GM12878 (cell line): ENCODE data around the gene LRSAM1. TPM values are rescaled to one million over a fixed set of nuclear protein-coding genes. Genes with fewer than 3 reads are reported as not detected.

Source experiments
- ATAC-seq: fragments of 200-7000 bp; cut with Tn5 transposase; 3 replicates; pipeline ENCODE4 v1.9.1; 2020; ENCODE audit warnings: mild to moderate bottlenecking, moderate library complexity
- BruUV-seq: library from RNA; stranded (reverse); fragments of 400-500 nt; replicated peaks from 2 replicates; lab custom pipeline; 2021; lab: Mats Ljungman, UMichigan
- CTCF ChIA-PET: fragments of 300-600 bp; sonication (Branson Sonifier 250); formaldehyde crosslinking; extraction: SDS; loops from one replicate; lab custom pipeline; 2021; ENCODE audit warnings: inconsistent platforms; lab: Yijun Ruan, JAX
- POLR2A ChIA-PET: fragments of 350-600 bp; formaldehyde crosslinking; extraction: SDS; loops from one replicate; lab custom pipeline; 2021; ENCODE audit warnings: inconsistent platforms; lab: Charles Lee
- RAD21 ChIA-PET: fragments of 300-600 bp; sonication (Branson Sonifier 250); formaldehyde crosslinking; loops from one replicate; lab custom pipeline; 2023; ENCODE audit warnings: antibody characterized with exemption; ENCODE audit not compliant: unreplicated experiment; lab: Charles Lee
- SMC1A ChIA-PET: fragments of 300-600 bp; sonication (Branson Sonifier 250); formaldehyde crosslinking; loops from one replicate; lab custom pipeline; 2023; ENCODE audit not compliant: unreplicated experiment, uncharacterized antibody; lab: Charles Lee
- DNase-seq: peaks from one replicate; pipeline ENCODE4 v3.0.0-alpha.2; 2011; ENCODE audit warnings: low read depth, low spot score
- FAIRE-seq: peaks from 3 replicates; lab custom pipeline; 2011; peaks lifted over from hg19 to GRCh38; lab: Jason Lieb, UNC
- H2AFZ ChIP-seq: 2 replicates; pipeline ENCODE4 v1.6.0; 2011; ENCODE audit warnings: low read depth, low read length, control low read depth; ENCODE audit not compliant: control insufficient read depth
- H3K27ac ChIP-seq: 2 replicates; pipeline ENCODE4 v1.5.1; 2011; ENCODE audit warnings: control low read depth; ENCODE audit not compliant: control insufficient read depth, insufficient read depth
- H3K27me3 ChIP-seq, 2 experiments: replicated peaks in 1 of 2; 2 replicates each; pipeline versions ENCODE4 v1.6.0 to v1.6.1; 2011; ENCODE audit warnings: low read length in 1 of 2; ENCODE audit not compliant: control insufficient read depth in 2 of 2, insufficient read depth in 2 of 2
- H3K36me3 ChIP-seq, 2 experiments: 2 replicates each; pipeline ENCODE4 v1.5.1; 2011; ENCODE audit warnings: low read length in 1 of 2; ENCODE audit not compliant: control insufficient read depth in 2 of 2, insufficient read depth in 2 of 2
- H3K4me1 ChIP-seq: 2 replicates; pipeline ENCODE4 v1.6.1; 2011; ENCODE audit warnings: mild to moderate bottlenecking, low read length, moderate library complexity, mixed read lengths; ENCODE audit not compliant: control insufficient read depth, insufficient read depth
- H3K4me2 ChIP-seq: 2 replicates; pipeline ENCODE4 v1.6.0; 2011; ENCODE audit warnings: control low read depth; ENCODE audit not compliant: control insufficient read depth, insufficient read depth
- H3K4me3 ChIP-seq: fragments of 200-600 bp; sonication (generic); 2 replicates; pipeline ENCODE4 v1.5.1; 2016
- H3K79me2 ChIP-seq: 2 replicates; pipeline ENCODE4 v1.6.0; 2011; ENCODE audit warnings: low read length; ENCODE audit not compliant: control insufficient read depth, insufficient read depth
- H3K9ac ChIP-seq: 2 replicates; pipeline ENCODE4 v1.8.0; 2011; ENCODE audit warnings: low read length, control low read depth, mixed read lengths; ENCODE audit not compliant: control insufficient read depth, insufficient read depth
- H3K9me3 ChIP-seq: replicated peaks from 3 replicates; pipeline ENCODE4 v1.5.1; 2011; ENCODE audit warnings: mild to moderate bottlenecking, low read length; ENCODE audit not compliant: control insufficient read depth, insufficient read depth
- H4K20me1 ChIP-seq: 2 replicates; pipeline ENCODE4 v1.6.0; 2011; ENCODE audit not compliant: control insufficient read depth, insufficient read depth
- BCL11A ChIP-seq: IDR thresholded peaks from 2 replicates; pipeline ENCODE4 v1.6.1; 2011; ENCODE audit warnings: low read depth, low read length
- BMI1 ChIP-seq: fragments of 450-650 bp; IDR thresholded peaks from 2 replicates; pipeline ENCODE4 v1.6.1; 2016; ENCODE audit warnings: mild to moderate bottlenecking, moderate library complexity, borderline replicate concordance
- CBFB ChIP-seq: IDR thresholded peaks from 2 replicates; pipeline ENCODE4 v1.6.1; 2016; ENCODE audit warnings: antibody characterized with exemption, low read depth
- FOS ChIP-seq: IDR thresholded peaks from 3 replicates; pipeline ENCODE4 v1.6.1; 2011; ENCODE audit warnings: borderline replicate concordance; ENCODE audit not compliant: insufficient read length; ENCODE audit errors: extremely low read depth
- JUND ChIP-seq: IDR thresholded peaks from 2 replicates; pipeline ENCODE4 v1.6.1; 2012; ENCODE audit warnings: low read depth, mild to moderate bottlenecking, low read length, improper control_type of control experiment, moderate library complexity
- KLF5 ChIP-seq: fragments of 450-650 bp; IDR thresholded peaks from 2 replicates; pipeline ENCODE4 v1.6.1; 2014; ENCODE audit warnings: mild to moderate bottlenecking; ENCODE audit not compliant: partially characterized antibody
- NFIC ChIP-seq: IDR thresholded peaks from 2 replicates; pipeline ENCODE4 v1.6.1; 2012; ENCODE audit warnings: low read depth, mild to moderate bottlenecking, inconsistent platforms, low read length, moderate library complexity
- NR2F1 ChIP-seq: fragments of 450-650 bp; conservative IDR thresholded peaks from 2 replicates; pipeline ENCODE4 v1.6.1; 2017; ENCODE audit warnings: mild to moderate bottlenecking
- SRF ChIP-seq, 2 experiments: IDR thresholded peaks; 2 replicates each; pipeline ENCODE4 v1.6.1; 2011; ENCODE audit warnings: low read depth in 2 of 2, low read length in 2 of 2, mild to moderate bottlenecking in 1 of 2, moderate library complexity in 1 of 2
- SUPT20H ChIP-seq: IDR thresholded peaks from 2 replicates; pipeline ENCODE4 v1.6.1; 2011; ENCODE audit warnings: low read depth, mild to moderate bottlenecking, low read length, moderate library complexity, borderline replicate concordance; ENCODE audit not compliant: control insufficient read depth
- YBX1 ChIP-seq: fragments of 450-650 bp; IDR thresholded peaks from 2 replicates; pipeline ENCODE4 v1.6.1; 2016; ENCODE audit warnings: antibody characterized with exemption
- ZSCAN29 ChIP-seq: fragments of 450-650 bp; IDR thresholded peaks from 2 replicates; pipeline ENCODE4 v1.6.1; 2017; ENCODE audit warnings: mild to moderate bottlenecking, moderate library complexity
- WGBS: methylation state at CpG from one replicate; pipeline ENCODE4 v1.1.6; 2016; ENCODE audit warnings: low lambda C conversion rate; ENCODE audit not compliant: insufficient replicate concordance, insufficient coverage; ENCODE audit errors: missing lambda C conversion rate; 5-methylcytosine and 5-hydroxymethylcytosine counted together
- in situ Hi-C: fragments of 300-500 bp; cut with MboI; formaldehyde crosslinking; loops from 9 replicates; pipeline ENCODE4 v1.14.3; 2018; ENCODE audit warnings: mixed read lengths
- intact Hi-C: fragments of 100-400 bp; cut with micrococcal nuclease; formaldehyde crosslinking; loops from one replicate; pipeline ENCODE4 v1.14.2; 2022; ENCODE audit not compliant: unreplicated experiment
- polyA plus RNA-seq, 11 experiments: library from polyadenylated mRNA; depleted of rRNA in 4 of 11; unstranded in 6 of 11; stranded (reverse) in 5 of 11; fragments of >200 nt; fragmentation: Nextera tagmentation in 4 of 11; fragmentation: Illumina TruSeq in 1 of 11; extraction: Ambion mirVana in 4 of 11; extraction: Trizol in 1 of 11; gene quantifications; 1 replicate in 1 of 11; 2 replicates in 10 of 11; pipeline versions ENCODE4 v1.2.1 to v1.2.3, GENCODE V29; 2011 to 2016; ENCODE audit warnings: inconsistent platforms in 2 of 11, missing spikeins in 2 of 11, low read depth in 1 of 11
- total RNA-seq, 4 experiments: library from RNA; depleted of rRNA in 3 of 4; stranded (reverse); fragments of >200 nt in 3 of 4; fragmentation: Illumina TruSeq in 1 of 4; extraction: Trizol in 1 of 4; gene quantifications; 2 replicates each; pipeline versions ENCODE4 v1.2.1 to v1.2.3, GENCODE V29; 2013 to 2021
- TF ChIP-seq, protein P1 (sequence below): IDR thresholded peaks from 2 replicates; pipeline ENCODE4 v1.6.1; 2011; ENCODE audit warnings: low read depth, low read length, improper control_type of control experiment, borderline replicate concordance
- TF ChIP-seq, protein P2 (sequence below): fragments of 450-650 bp; IDR thresholded peaks from 2 replicates; pipeline ENCODE4 v1.6.1; 2016; ENCODE audit warnings: mild to moderate bottlenecking
- TF ChIP-seq, protein P3 (sequence below): fragments of 450-650 bp; formaldehyde crosslinking; IDR thresholded peaks from 2 replicates; pipeline ENCODE4 v1.5.0; 2022; ENCODE audit warnings: mild to moderate bottlenecking, missing genetic modification characterization

LRSAM1 gene
- total and polyA plus RNA-seq, 10 of the 15 experiments (the other 5 are each of a cell fraction or from before 2014, with no cell fraction given) = 0.14 to 23.4 (median 11.7) TPM

GRCh38 chr9:127482662-127483061 lies 31.4 kb downstream of the LRSAM1 start (continued):
- TF ChIP-seq, protein P1, sequence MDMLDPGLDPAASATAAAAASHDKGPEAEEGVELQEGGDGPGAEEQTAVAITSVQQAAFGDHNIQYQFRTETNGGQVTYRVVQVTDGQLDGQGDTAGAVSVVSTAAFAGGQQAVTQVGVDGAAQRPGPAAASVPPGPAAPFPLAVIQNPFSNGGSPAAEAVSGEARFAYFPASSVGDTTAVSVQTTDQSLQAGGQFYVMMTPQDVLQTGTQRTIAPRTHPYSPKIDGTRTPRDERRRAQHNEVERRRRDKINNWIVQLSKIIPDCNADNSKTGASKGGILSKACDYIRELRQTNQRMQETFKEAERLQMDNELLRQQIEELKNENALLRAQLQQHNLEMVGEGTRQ = no peak

DNA sequence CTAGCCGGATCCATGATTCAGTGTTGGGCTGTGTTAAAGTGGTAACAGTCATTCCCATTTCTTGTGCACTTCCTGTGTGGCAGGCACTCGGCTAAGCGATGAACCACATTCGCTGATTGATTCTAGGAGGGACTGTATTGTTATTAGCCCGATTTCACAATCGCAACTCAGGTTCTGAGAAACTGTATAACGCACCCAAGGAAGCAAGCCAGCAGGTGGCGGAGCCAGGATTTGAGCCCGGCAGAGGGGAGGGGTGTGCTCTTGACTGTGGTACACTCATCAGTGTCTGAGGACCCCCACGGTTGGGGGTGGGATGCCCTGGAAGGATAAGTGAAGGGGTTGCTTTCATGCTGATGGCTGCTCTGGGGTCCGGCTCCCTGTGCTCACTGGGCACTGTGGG lies 34.7 kb downstream of the LRSAM1 start:
- ChIA-PET RAD21 (no interaction called here), SMC1A (no interaction called here), POLR2A (no interaction called here), CTCF (interaction anchor here (0.7 kb wide), 1 partner anchor 398 kb away, joined by 3 read pairs; no protein-coding TSS in a partner anchor)
- Histone ChIP-seq H3K9me3 (no peaks in the 10 kb centered on the region), H3K27me3 (no peaks in the 10 kb centered on the region), H4K20me1 (no peaks in the 10 kb centered on the region), H3K4me3 (no peak overlapping the region), H3K79me2 (no peaks in the 10 kb centered on the region), H3K36me3 (peaks cover 6 to 14% of the 10 kb centered on the region in 2 experiments), H3K27ac (no peak overlapping the region), H3K4me1 (no peaks in the 10 kb centered on the region), H2AFZ (no peak overlapping the region), H3K9ac (no peak overlapping the region), H3K4me2 (no peak overlapping the region)
- ATAC-seq (no peak), FAIRE-seq (no peak), DNase-seq (no peak)
- intact Hi-C loops = no loop called here
- in situ Hi-C loops = no loop called here
- BruUV-seq = no TSS peak
- 92% methylated on average over 11 of the region's 11 CpGs for WGBS
- TF ChIP-seq, protein P2, sequence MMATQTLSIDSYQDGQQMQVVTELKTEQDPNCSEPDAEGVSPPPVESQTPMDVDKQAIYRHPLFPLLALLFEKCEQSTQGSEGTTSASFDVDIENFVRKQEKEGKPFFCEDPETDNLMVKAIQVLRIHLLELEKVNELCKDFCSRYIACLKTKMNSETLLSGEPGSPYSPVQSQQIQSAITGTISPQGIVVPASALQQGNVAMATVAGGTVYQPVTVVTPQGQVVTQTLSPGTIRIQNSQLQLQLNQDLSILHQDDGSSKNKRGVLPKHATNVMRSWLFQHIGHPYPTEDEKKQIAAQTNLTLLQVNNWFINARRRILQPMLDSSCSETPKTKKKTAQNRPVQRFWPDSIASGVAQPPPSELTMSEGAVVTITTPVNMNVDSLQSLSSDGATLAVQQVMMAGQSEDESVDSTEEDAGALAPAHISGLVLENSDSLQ = no peak
- TF ChIP-seq KLF5 = no peak
- no peak for TF ChIP-seq SUPT20H
- no peak for TF ChIP-seq YBX1
- TF ChIP-seq ZSCAN29 = no peak
- TF ChIP-seq JUND = no peak
- no peak for TF ChIP-seq FOS
- no peak for TF ChIP-seq NR2F1
- no peak for TF ChIP-seq BMI1
- no peak for TF ChIP-seq SRF (IDR thresholded peaks at IDR 0.05; ENCODE audit: low read depth in 2 of 2, low read length in 2 of 2)
- TF ChIP-seq BCL11A = no peak
- no peak for TF ChIP-seq NFIC
- no peak for TF ChIP-seq CBFB
- TF ChIP-seq, protein P3, sequence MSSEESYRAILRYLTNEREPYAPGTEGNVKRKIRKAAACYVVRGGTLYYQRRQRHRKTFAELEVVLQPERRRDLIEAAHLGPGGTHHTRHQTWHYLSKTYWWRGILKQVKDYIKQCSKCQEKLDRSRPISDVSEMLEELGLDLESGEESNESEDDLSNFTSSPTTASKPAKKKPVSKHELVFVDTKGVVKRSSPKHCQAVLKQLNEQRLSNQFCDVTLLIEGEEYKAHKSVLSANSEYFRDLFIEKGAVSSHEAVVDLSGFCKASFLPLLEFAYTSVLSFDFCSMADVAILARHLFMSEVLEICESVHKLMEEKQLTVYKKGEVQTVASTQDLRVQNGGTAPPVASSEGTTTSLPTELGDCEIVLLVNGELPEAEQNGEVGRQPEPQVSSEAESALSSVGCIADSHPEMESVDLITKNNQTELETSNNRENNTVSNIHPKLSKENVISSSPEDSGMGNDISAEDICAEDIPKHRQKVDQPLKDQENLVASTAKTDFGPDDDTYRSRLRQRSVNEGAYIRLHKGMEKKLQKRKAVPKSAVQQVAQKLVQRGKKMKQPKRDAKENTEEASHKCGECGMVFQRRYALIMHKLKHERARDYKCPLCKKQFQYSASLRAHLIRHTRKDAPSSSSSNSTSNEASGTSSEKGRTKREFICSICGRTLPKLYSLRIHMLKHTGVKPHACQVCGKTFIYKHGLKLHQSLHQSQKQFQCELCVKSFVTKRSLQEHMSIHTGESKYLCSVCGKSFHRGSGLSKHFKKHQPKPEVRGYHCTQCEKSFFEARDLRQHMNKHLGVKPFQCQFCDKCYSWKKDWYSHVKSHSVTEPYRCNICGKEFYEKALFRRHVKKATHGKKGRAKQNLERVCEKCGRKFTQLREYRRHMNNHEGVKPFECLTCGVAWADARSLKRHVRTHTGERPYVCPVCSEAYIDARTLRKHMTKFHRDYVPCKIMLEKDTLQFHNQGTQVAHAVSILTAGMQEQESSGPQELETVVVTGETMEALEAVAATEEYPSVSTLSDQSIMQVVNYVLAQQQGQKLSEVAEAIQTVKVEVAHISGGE (CRISPR knock-in tag) = no peak
